Measurements from ENCODE around the gene TMC6.
"Not testable (repeated sequence)": the region's sequence is repeated elsewhere in the genome, so short reads cannot be mapped to it uniquely, and the experiment has no call there.

TMC6 gene

DNA sequence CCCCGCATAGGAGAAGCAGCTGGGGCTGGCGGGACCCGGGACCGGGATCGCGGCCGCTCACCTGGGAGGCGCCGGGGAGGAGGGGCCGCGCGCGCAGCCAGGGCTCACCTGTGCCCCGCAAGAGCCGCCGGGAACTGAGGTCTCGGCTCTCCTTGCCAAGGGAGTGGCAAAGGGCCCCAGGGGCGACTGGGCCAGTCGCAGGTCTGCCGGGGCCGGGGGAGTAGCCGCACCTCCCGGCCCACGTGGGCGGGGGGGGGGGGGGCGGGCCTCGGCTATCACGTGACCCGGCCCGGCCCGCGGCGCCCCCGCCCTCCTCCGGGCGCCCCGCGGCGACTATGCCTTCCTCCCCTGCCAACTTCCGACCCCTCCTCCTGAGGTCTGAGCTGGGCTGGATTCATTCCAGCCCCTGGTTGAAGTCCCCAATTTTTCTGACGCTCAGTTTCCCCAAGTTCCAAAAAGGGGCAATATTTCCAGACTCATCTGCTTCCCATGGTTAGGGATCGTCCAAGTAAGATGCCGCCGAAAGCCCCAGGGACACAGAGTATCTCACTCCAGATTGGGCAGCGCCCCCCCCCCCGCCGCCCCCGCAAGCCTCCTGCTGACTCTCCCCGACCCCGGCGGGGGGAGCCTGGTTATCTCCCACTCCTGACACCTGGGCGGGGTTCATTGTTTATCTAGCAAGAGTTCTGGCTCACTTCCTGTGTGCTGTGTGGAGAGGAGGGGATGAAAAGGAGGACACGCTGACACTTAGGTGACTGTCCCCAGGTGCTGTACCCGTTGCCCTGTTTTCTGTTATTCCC lies at the start of gene TMC6:
TSS of gene TMC6 (minus strand) at position 205 of the 800 bp plus-strand sequence. CDS start 1,923 bp downstream, outside the sequence.
- DNase-seq = no peak

GRCh38 chr17:78176548-78177025 lies 48.0 kb upstream of the TMC6 start:
- no peak for DNase-seq

GRCh38 chr17:78175643-78175981 lies 47.1 kb upstream of the TMC6 start:
- no peak for DNase-seq

DNA sequence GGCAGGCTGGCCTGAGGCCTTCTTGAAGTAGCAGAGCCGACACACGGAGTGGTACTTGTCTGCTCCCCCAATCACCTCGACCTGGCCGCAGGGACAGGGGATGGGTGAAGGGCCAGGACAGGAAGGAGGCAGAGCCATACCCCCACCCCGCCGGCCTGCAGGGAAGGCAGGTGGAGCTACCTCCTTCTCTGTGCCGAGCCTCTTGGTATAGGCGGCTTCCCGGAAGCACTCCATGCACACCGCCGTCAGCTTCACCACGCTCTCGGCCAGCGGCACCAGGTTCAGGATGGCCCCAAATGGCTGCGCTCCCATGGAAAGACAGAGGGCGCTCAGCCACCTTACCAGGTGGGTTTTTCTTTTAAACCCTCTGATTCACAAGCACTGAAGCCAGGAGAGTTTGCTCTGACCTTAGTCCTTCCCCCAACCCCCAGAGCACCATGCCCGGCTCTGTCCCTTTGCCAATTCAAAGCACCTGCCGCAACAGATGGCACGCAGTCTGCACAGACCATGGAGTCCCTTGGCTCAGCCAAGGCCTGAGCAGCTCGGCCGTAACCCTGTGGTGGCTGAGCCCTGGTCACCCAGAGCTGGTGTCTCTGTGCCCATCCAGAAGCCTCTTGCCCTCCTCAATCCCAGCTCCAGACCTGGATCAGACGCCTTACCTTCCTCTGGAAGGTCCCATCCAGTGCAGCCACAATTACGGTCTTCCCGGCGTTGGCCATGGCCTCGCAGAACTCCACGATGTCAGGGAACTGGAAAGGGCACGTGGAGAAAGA lies 46.5 kb upstream of the TMC6 start:
- DNase-seq = peak; percentile 71 to 89

- peak; percentile 92 for DNase-seq
These were observed 45.9 kb upstream of the TMC6 start for GRCh38 chr17:78174346-78174869.

DNA sequence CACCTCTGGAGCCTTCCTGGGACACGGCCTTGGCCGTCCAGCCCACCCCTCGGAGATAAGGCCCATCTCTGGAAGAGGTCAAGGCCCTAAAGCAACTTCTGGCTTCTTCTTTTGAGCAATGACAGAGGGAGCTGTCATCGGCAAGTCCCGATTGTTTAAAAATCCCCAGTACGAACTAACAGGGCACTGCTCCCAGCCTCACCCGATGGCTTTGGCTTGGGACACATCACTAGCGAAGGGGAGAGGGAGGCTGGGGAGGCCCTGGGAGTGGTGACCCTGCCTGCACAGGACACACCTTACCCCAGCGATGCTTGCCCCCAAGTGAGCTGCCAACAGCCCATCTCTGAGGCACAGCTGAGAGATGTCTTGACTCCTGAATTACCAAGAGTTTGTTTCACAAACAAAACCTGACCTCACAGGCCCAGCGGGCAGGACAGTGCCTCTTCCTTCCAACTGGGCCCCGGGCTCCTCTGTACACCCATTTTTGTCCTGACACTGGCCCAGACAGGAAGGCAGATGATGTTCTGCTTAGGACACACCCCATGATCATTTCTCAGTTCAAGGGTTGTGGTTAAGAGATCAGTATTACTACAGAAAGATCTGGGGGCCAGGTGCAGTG lies 44.7 kb upstream of the TMC6 start:
- no peak for DNase-seq

DNA sequence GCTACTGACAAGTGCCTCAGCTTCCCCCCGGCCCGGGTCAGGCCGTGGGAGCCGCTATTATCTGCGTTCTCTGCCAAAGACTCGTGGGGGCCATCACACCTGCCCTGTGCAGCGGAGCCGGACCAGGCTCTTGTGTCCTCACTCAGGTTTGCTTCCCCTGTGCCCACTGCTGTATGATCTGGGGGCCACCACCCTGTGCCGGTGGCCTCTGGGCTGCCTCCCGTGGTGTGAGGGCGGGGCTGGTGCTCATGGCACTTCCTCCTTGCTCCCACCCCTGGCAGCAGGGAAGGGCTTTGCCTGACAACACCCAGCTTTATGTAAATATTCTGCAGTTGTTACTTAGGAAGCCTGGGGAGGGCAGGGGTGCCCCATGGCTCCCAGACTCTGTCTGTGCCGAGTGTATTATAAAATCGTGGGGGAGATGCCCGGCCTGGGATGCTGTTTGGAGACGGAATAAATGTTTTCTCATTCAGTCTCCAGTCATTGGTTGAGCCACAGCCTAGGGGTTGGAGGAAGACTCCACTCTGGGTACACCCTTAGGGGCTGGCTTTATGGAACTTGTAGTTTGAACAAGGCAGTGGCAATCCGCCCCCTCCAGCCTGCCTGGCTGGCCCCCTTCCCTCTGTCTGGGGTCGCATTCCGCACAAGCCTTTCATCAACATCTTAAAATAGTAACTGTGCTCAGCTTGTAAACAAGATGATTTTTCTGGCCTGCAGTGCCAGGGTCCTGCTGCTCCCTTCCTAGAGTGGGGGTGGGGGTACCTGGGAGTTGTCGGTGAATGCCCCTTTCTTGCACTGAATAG lies 43.9 kb upstream of the TMC6 start:
- DNase-seq = no peak

- DNase-seq = not testable (repeated sequence)
These were observed 43.2 kb upstream of the TMC6 start for GRCh38 chr17:78171591-78172248.

DNA sequence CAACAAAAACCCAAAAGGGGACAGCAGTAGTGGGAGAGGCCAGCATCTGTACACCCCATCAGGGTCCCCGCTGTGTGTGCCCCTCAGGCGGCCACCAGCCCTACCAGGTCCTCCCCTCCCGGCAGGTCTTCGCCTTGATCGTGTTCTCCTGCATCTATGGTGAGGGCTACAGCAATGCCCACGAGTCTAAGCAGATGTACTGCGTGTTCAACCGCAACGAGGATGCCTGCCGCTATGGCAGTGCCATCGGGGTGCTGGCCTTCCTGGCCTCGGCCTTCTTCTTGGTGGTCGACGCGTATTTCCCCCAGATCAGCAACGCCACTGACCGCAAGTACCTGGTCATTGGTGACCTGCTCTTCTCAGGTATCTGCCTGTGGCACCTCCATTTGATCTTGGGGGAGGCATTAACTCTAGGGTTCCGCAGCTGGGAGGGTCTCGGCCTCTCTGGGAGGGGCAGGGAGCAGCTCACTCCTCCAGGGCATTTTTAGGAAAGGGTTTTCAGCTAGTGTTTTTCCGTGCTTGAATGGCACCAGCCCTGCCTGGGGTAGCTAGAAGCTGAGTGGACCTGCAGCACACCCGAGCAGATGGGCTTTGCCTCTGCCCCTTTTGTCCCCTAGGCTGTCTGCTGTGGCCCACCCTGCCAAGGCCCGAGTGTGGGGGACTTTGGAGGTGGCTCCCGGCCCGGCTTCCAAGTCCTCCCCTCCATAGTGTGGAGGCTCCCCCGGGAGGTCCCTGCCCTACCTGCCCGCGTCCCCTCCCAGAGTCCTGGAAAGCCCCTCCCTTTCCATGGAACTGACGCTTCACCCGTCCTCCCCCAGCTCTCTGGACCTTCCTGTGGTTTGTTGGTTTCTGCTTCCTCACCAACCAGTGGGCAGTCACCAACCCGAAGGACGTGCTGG lies 42.4 kb upstream of the TMC6 start:
- DNase-seq = no peak

DNA sequence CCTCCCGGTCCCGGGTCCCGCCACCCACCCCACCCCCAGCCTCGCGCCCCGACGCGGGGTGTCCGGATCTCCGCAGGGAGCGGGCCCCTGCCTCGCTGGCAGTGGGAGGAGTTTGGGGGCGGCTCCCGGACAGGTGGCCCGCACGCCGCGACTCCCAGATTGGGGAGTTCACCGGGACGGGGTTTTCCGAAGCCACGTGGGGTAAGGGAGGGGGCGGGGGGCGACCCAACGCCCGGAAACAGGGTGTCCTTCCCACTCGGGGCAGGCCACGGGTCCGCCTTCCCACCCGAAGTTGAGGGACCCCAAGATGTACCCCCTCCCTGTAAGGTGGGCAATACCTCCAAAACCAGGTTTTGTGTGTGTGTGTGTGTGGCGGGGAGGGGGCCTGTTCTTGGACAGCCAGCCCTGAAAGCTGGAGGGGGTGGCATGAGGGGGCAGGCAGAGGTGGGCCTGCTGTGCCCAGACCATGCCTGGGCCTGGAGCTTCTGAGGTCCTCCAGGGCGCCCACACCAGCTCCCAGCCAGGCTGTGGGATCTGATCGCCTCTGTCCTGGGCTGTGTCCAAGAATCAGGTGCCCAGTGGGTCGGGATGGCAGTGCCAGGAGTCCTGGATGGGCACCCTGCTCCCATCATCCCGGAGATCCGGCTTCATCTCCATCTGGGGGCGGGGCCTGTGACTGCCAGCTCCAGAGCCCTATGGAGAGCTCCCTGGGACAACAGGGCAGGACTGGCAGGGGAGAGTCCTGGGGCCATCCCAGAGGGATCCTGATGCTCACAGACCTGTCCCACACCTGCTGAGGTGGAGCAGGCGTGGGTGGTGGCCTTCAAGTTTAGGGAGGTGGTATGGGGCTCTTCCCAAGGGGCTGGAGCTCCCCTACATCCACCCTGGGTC lies 40.6 kb upstream of the TMC6 start:
- DNase-seq = no peak

DNA sequence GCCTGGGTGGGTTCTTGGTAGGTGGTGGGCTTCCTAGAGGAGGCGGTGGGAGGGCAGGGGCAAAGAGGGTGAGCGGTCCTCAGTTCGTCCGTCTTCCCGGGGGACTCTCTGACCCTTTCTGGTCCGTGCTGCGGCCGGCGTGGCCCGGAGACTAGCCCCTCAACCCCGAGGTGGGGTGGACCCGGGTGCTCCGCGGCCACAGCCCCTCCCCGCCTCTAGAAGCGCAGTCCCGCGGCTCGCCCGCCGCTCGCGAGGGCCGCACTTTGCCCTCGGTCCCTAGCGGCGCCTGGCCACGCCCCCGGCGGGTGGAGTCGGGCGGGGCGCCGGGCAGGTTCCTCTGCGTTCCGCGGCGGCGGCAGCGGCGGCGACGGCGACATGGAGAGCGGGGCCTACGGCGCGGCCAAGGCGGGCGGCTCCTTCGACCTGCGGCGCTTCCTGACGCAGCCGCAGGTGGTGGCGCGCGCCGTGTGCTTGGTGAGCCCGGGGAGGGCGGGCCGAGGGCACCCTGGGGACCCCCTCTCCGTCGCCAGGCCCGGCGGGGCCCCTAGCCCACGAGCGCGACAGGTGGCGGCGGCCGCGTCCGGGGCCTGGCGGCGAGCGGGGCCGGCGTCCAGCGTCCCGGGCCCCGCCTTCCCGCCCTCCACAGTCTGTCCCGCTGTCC lies 39.8 kb upstream of the TMC6 start, which contains the start of gene SYNGR2:
TSS of gene SYNGR2 (plus strand) at position 340 of the 661 bp plus-strand sequence. CDS start at position 376, 36 bp downstream.
- no peak for DNase-seq

- DNase-seq = no peak
These were observed 37.9 kb upstream of the TMC6 start for GRCh38 chr17:78166416-78166815.

DNA sequence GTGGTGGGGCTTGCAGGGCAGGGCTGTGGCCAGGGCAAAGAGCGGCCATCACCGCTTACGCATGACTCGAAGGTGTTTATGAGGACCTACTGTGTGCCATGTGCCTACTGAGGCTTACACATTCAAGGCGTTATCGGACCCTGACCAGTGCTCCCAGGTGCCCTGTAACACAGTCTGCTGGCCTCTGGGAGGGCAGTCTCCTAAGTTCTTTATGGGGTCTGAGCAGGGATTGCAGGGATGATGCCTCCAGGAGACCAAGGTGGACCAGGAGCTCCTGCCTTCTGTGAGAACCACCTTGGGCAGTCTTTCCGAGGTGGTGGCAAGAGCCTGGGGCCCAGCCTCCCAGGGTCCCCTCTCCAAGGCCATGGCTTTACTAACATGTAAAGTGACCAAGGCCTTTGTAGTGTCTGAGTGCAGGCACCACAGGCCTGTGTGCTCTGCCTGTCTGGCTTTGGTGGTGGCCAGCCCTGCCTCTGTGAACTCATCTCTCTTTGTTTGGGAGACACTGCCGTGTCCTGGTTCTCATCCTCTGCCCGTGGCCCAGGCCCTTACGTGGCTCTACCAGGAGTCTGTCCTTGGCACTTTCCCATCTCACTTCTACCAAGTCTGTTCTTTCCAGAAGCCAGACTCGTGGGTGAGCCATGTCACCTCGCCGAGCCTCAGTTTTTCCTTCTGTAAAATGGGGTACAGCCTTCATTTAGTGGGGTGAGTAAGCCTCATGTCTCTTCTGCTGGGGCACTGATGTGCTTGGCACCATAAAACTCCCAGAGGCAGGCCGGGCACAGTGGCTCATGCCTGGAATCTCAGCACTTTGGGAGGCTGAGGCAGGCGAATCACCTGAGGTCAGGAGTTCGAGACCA lies 36.4 kb upstream of the TMC6 start:
- DNase-seq = no peak

GRCh38 chr17:78163881-78164747 lies 35.6 kb upstream of the TMC6 start:
- no peak for DNase-seq

DNA sequence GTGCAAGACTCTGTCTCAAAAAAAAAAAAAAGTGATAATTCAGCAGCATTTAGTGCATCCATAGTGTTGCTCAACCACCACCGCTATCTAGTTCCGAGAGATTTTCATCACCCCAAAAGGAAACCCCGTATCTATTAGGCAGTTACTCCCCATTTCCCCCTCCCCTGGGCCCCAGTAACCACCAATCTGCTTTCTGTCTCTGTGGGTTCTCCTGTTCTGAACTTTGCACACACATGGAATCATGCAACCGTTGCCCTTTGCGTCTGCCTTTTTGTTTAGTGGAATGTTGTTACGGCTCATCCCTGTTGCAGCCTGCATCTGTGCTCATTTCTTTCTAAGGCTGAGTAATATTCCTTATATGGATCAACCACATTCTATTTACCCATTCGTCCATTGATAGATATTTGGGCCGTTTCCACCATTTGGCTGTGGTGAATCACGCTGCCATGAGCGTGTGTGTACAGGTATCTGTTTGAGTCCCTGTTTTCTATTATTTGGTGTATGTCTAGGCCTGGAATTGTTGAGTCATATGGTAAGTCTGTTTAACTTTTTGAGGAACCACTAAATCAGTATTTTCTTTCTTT lies 31.1 kb upstream of the TMC6 start:
- no peak for DNase-seq

All from cerebellar nuclear complex (tissue), 1 donor.